ENCODE measurements around the gene PMP22. TPM values are rescaled to one million over a fixed set of nuclear protein-coding genes. Genes with fewer than 3 reads are reported as not detected.

The PMP22 gene
- total RNA-seq: 91.3 TPM

DNA sequence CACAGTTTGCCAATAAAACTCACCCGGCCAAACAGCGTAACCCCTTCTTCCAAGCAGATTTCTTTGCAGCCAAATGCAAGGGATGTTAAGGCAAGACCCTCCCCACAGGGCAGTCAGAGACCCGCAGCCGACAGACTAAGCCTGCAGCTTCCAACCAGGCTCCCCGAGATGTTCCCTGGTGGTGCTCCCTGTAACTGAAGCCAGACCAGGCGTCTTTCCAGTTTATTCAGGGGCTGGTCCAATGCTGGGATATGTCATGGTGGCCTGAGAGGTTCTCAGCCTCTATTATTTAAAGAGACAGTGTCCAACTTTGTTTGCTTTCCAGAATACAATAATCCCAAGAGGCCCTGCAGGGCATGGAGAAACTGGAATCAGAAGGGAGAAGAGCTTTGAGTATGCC, at the start of gene PMP22:
Gene PMP22 (minus strand): TSS at position 196 of the 400 bp plus-strand sequence. CDS start 4,599 bp downstream, outside the sequence.
- DNase-seq: no peak

DNA sequence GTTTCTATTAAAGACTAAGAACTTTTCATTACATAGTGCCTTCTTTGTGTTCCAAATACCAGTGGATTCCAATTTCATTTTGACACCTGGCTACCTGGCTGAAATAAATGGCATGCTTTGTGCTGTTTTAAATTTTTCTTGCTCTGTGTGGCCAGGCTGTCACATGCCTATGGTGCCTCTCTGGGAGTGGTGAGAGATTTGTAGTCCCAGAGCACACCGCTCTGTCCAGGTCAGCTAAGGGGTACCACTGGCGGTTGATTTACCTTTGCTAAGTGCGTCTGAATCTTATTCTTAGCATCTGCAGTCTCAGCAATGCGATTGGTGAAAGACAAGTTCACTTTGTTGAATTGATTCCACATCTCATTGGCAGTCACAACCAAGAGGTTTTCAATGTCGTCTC, 46.9 kb upstream of the PMP22 start:
- no peak for DNase-seq

DNA sequence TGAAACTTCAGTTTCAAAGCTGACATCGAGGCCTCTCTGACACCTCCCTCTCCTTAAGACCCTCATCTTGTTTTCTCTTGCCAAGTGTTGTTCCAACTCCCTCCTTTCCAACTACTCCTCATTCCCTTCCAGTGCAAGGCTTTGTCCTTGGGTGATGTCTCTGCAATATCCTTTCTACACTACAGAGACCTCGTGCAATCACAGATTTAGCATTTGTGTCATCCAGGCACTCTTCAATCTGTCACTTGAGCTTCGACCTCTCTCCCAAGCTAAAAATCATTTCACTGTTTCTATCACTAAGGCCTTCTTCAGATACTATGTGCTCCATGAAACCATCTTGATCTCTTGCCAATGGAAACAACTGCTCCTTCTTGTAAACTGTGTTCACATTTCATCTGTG, 44.7 kb upstream of the PMP22 start:
- no peak for DNase-seq

DNA sequence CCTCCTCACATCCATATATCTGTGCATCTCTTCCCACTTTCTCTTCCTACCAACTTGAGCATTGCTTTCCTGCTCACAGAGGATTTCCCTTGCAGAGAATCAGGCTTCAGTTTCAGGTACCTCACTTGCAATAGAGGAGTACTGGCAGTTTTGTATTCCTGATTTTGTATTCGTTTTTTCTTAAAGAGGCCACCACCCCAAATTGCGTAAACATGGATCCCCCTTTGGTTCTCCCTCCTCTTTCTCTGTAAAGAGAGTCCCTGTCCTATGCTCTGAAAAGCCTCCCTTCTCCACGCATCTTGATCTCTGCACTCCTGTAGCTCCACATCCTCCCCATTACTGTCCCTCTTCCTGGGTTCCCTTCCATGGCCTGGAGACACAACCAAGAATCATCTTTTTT, 44.1 kb upstream of the PMP22 start:
- DNase-seq: no peak

DNA sequence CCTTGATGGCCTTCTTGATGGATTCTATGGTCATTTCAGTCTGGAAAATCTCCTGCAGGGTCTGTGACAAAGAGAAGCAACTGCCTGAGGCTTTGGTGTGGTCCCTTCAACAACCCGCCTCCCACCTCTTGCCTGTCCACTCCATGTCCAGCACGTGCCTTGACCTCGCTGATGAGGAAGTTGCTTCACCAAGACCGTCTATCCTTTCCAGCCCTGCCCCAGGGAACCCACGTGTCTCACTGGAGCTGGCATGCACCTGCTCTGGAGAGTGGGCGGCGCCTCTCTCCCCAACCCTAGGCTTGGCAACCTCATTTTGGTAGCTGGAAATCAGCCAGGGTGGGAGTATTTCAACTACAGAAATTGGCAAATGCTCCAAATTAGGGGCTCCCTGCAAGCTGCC, 43.6 kb upstream of the PMP22 start:
- no peak for DNase-seq

DNA sequence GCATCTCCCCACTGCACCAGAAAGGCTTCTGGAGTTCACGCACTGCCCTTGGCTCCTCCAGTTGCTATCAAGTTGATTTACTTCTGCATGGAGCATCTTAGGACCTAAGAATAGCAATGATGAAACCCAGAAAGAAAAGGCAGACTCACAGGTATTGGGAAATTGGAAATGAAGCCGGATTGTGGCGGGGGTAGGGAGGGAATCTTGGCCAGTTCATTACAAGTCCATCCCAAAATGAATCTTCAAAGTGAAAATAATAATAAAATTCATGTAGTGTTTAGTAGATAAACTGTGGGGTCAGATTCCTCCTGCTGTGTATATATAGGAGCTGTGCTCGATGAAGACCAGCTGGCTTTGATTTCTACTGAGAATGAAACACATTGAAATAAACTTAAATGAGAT, 42.6 kb upstream of the PMP22 start:
- no peak for DNase-seq

DNA sequence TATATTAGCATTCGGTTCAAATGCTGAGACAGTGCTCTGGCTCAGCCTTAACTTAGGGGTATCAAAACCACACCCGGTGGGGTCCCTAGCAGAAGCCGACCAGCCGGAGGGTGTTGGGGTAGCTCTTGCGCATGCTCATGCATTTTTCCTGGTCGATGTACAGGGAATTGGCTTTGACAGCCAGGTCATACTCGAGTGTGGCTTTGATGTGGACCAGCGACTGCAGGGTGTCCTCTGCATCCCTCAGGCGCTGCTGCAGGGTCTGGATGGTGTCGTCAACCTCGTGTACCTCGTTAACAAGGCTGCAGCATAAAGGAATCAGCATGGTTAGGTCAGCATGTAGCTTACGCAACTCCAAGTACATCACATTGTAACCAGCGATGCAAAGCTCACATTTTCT, 38.7 kb upstream of the PMP22 start:
- DNase-seq: no peak

DNA sequence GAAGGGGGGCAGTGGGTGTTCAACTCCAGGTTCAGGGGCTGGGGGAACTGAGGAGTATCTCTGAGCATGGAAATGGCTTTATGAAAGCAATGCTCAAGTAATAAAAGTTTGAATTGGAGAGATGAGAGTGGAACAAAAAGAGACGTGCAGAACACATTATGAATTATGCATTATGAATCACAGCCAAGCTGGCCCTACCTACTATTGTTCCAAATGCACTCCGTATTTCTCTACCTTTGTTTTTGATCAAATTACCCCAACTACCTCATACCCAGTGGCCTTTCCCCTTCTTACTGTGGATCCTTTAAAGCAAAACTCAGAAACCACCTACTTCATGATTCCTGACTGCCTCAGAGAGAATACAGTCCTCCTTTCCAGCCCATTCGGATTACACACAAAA, 38.1 kb upstream of the PMP22 start:
- DNase-seq: no peak

DNA sequence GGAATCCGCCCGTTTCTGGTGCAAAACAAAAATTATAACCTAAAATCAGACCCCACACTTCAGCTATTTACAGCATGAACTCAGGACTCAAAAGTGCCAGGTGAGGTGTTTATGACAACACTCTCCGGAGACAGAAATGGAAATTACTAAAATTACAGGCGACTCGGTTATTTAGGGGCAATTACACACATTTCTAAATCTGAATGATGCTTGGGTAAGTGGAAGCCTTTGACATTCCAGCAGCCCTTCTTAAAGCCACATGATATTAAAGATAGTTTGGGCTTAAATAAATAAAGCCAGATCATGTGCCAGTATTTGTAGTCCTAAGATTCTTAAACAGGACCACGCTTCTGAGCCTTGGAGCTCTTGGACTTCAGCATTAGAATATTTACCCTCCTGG, 36.7 kb upstream of the PMP22 start:
- no peak for DNase-seq

DNA sequence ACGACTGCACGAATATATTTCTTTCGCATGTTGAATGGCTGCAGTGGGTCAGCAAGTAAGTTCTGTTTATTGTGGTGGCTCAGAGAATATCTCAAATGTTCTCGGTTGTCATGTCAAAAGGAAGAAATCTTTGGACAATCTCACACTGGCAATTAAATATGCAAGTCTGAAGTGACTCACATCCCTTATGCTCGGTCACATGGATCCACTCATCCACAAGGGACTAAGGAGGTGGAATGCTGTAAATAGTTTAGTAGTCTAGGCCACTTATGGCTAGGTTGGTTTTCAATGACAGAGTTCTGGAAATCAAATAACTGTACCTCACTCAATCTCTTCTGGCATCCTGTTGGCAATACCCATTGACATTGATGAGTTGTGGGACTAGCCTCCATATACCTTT, 33.0 kb upstream of the PMP22 start:
- DNase-seq: no peak

DNA sequence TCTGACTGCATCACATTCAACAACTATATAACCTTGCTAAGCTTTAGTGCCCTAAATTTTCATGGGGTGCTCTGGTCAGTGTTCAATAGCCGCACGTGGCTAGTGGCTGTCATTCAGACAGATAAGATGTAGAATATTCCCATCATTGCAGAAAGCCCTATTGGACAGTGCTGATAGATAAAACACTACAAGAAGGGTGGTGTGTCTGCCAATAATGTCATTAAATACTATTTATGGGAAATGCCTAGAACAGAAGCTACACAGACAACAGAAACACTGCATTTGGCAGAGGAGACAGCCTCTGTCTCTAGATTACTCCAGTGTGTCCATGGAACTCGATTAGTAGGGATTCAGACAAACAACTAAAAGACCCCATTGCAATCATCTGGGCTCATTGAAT, 28.4 kb upstream of the PMP22 start:
- DNase-seq: no peak

DNA sequence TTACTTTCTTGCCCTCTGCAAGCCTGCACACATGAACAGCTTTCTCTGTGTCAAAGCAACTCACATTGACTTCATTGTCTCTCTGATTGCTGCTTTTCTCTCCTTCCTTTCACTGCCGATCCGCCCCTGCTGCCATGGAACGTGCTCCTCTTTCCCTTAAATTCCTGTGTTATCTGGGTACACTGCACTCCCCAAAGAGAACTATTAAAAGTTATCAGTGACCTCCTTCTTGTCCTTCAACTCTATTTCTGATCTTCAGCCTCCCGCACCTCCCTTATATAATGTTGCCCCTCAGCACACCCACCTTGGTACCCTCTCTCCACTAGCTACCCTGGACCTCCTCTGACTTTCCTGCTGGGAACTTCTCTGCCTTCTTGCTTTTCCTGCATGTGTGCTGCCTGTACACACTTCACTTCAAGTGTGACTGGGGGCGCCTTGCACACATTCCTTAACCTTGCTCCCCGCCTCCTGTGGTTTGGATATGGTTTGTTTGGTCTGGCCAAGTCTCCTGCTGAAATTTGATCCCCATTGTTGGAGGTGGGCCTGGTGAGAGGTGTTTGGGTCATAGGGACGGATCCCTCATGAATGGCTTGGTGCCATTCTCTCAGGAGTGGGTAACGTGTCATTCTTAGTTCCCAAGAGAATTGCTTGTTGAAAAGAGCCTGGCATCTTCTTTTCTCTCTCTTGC, 26.7 kb upstream of the PMP22 start:
- DNase-seq: no peak

DNA sequence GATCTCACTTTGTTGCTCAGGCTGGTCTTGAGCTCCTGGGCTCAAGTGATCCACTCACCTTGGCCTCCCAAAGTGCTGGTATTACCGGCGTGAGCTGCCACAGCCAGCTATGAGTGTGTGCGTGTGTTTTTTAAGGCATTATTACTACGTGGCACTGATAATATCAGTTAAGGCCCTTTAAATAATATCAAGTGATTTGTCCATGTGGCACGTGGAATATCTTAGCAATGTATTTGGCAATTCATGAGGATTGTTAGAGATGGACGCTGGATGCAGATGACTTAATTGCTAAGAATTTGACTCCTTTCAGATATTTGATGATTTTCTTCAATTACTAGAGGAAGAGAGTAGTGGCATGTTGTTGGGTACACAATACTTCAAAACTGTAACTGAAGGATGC, 25.5 kb upstream of the PMP22 start:
- DNase-seq: no peak

DNA sequence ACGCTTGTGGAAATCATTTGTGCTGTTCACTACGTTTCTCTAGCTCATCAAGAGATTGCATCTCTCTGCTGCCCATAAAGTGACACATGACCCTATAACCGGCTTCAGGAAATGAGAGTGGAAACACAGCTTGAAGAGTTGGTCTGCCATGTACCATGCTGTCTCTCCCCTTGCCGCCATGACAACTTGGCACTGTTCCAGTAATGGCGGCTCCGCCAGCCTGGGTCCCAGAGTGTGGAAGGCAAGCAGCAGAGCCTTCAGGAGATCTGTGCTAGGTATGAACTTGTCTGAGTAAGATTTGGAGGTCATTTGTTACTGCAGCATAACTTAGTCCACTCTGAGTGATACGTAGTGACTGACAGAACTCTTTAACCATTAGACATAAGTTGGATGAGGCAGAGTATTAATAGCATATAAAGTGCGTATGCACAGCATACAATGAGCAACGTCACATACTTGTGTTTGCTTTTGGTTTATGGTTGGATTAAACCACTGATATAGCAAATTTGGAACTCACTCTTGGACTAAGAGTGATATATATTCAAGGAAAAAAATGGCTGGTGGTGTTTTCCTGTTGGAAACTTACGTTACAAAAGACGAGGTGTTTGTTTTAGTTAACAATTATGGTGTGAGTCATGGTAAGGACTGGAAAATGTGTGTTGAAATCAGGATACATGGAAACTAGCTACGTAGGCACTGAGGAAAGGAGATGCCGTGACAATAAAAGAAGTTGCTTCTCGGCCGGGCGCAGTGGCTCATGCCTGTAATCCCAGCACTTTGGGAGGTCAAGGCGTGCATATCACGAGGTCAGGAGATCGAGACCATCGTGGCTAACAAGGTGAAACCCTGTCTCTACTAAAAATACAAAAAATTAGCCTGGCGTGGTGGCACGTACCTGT, 24.4 kb upstream of the PMP22 start:
- DNase-seq: no peak

DNA sequence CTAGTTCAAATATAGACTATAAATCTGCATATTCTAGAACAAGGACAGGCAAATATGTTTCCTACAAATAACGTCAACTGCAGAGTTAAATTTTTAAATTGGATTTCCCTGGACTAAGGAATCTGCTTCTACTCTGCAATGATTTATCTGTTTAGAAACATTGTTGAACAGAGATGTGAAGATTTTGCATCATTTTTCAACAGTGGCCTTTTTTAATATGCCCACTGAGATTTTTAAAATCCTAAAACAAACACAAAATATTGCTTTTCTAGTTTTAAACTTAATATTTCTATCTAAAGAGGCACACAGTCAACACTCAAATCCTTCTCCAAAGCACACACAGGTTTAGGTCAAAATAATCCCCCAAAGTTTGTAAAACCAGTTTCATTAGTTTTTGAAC, 23.7 kb upstream of the PMP22 start:
- DNase-seq: no peak

DNA sequence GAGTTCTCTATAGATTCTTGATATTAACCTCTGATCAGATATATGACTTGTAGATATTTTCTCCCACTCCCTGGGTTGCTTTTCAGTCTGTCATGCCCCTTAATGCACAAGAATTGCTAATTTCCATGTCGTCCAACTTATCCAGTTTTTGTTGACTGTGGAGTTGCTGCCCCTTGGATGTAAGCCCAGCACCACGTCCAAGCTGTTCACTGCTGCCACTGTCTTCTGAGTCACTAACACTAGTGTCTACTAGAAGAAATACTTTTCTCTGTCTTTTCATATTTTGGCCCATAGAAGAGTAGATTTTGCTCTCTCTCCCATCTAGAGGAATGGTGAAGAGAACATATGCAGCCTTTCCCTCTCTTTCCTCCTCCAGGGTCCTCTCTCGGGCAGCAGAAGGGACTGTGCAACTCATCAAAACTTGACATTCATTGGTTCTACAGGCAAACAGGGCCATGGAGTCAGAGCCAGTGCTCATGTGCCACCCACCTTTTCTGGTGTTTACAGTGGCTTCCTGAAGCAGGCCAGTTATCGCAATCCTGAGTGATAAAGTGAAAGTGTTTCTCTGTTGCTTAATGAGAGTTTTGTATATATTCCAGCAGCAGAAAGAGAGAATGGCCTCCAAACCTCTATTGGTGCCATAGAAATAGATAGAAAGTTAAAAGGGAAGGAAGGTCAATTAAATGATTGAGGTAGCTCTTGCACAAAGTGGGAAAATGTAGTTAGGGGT, 22.6 kb upstream of the PMP22 start:
- DNase-seq: no peak

DNA sequence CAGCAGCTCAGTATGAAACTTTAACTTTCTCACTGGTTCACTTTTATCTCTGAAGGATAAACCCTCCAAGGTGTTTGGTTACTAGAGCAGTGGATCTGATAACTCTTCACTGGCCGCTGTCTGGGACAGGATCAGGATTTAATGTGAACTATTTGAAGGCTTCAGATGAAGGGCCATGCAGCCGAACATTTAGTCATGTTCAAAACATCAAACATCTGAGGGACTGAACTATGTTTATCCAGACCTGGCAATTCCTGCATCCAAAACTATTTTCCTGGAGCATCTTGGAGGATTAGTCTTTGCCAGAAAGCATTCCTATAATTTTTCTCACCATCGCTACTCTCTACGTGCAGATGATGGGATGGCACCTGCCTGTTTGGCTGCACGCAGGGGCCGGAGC, 20.3 kb upstream of the PMP22 start:
- no peak for DNase-seq

DNA sequence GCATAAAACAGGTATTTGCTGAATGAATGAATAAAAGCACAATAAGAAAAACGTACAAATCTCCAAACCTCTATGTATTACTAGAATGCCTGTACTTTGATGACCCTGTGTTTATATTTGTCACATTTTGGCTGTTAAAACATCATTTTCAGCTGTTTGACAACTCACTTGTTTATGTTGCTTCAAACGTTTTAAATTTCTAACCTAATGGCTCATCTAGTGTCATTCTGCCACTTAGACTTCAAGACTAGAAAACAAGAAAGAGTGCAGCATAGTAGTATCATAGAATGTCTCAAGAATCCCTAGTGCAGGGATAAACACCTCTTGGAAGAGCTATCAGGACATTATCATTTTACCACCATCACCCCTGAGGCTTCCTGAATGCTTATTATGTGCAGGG, 19.4 kb upstream of the PMP22 start:
- no peak for DNase-seq

DNA sequence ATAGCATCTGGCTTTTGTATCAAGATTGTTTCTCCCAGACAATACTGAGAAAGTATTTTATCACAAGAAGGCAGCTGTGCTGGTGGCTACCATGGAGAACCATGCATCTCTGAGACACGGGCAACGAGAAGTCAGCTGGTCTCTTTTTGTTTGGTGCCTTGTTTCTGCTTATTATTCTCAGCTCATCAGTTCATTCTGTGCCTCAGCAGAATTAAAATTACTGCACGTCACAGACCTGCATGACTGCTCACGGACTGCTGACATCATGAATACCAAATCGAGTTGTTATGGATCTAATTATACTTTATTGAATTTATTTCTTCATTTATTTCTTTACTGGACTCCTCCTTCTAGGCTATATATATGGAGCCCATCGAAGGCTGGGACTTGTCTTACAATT, 19.0 kb upstream of the PMP22 start:
- DNase-seq: no peak

DNA sequence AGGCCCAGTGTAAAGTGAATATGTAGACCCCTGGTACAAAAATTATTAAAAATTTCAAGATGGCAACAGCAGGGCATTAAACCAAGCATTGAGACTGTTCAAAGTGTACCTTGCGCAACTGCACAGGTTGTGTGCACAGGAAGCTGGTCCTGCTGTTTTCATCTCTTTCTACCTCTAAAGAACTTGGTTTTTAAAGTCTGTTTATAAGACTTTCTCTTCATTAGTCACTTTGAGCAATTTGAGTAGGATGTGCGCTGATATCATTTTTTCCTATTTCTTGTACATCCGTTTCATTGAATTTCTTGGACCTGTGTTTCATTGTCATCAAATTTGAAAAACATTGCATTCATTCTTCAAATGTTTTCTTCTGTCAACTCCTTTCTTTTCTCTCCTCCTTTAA, 16.8 kb upstream of the PMP22 start:
- no peak for DNase-seq

DNA sequence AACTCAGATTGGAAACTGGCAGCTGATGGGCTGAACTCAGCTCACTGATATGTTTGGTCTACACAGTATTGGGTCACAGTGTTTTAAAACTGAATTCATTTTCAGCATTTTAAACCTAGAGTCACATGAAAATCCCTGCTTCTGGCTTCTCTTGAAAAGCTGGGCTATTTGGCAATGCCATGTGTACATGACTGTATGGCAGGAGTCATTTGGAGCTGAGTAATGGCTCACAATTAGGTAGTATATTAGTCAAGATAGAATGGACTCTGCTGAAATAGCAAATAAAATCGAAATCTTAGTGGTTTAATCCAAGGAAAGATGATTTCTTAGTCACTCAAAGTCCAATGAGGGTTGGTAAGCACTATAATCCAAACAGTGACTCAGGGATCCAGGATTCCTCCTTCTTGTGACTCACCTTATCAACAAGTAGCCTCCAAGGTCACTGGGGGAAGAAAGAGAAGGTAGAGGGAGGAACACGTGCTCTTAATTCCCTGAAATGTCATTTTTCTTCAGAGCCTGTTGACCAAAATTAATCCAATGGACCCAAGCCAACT, 13.9 kb upstream of the PMP22 start:
- no peak for DNase-seq

DNA sequence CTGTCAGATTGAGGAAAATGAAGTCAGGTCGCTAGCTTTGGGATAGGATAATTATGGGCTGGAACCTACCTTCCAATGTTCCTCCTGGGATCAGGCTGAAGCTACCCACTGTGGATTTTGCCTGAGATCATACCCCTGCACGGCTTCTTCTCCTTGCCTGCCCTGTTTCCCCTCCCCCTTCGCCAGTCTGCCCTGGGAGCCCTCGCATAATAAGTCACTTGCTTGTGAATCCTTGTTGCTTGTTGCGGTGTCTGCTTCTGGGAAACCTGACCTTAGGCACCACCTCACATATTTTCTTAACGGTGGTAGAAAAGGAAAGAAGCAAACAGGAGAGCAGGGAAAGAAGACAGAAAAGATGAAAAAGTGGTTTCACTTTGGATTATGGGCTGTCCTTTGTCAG, 13.3 kb upstream of the PMP22 start:
- no peak for DNase-seq

DNA sequence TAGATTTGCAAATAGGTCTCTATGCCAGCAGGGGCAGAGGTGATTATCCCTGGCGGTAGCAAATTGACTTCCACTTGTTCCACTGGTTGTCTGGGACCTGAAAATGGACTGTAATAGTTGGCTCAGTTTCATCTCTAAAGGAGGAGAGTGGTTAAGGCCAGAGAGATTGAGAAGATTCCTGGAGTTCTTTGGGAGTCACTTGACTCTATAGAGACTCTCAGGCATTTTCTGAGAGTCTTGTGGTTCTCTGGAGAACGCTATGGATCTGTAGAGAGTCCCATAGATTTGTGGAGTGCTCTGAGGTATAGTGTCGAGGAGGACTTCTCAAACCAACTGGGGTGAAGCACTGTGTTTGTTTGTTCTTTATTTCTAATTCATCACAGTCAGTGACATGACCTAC, 8.9 kb upstream of the PMP22 start:
- DNase-seq: no peak

Measured in skin of body (tissue), 2 donors.